ENCODE measurements around the gene SF3B1.
"Not testable (repeated sequence)": the region's sequence is repeated elsewhere in the genome, so short reads cannot be mapped to it uniquely, and the experiment has no call there.

Gene SF3B1

DNA sequence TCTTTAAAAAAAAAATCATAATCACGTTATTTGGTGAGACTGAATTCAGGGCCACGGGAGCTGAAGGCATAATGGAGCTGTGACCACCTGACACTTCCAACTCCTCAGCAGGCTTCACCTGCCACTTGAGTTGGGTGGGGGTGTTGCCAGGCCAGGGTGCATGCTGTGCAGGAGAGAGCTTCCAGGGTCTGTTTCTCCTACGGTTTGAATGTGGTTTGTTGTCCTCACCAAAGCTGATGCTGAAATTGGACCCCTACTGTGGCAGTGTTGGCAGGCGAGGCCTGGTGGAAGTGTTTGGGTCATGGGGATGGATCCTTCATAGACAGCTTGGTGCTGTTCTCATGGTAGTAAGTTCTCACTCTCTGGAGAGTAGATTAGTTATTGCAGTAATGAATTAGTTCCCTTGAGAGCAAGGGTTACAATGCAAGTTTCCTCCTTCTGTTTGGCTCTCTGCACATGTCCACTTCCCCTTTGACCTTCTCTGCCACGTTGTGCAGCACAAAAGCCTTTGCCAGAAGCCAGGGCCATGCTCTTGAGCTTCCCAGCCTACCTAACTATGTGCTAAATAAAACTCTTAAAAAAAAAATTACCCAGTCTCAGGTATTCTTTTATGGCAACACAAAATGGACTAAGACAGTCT lies 86.0 kb downstream of the SF3B1 start:
- Mint-ChIP-seq H3K27ac (no peak overlapping the region), H3K4me3 (no peak overlapping the region), H3K36me3 (ENCODE audit: low read depth) (no peaks in the 10 kb centered on the region), H3K27me3 (ENCODE audit: low read depth, poor library complexity) (no peaks in the 10 kb centered on the region), H3K4me1 (no peaks in the 10 kb centered on the region), H3K9me3 (peaks cover 3% of the 10 kb centered on the region)
- DNase-seq: no peak
- TF ChIP-seq, protein P1, sequence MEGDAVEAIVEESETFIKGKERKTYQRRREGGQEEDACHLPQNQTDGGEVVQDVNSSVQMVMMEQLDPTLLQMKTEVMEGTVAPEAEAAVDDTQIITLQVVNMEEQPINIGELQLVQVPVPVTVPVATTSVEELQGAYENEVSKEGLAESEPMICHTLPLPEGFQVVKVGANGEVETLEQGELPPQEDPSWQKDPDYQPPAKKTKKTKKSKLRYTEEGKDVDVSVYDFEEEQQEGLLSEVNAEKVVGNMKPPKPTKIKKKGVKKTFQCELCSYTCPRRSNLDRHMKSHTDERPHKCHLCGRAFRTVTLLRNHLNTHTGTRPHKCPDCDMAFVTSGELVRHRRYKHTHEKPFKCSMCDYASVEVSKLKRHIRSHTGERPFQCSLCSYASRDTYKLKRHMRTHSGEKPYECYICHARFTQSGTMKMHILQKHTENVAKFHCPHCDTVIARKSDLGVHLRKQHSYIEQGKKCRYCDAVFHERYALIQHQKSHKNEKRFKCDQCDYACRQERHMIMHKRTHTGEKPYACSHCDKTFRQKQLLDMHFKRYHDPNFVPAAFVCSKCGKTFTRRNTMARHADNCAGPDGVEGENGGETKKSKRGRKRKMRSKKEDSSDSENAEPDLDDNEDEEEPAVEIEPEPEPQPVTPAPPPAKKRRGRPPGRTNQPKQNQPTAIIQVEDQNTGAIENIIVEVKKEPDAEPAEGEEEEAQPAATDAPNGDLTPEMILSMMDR (IDR thresholded peaks at IDR 0.05): no peak

DNA sequence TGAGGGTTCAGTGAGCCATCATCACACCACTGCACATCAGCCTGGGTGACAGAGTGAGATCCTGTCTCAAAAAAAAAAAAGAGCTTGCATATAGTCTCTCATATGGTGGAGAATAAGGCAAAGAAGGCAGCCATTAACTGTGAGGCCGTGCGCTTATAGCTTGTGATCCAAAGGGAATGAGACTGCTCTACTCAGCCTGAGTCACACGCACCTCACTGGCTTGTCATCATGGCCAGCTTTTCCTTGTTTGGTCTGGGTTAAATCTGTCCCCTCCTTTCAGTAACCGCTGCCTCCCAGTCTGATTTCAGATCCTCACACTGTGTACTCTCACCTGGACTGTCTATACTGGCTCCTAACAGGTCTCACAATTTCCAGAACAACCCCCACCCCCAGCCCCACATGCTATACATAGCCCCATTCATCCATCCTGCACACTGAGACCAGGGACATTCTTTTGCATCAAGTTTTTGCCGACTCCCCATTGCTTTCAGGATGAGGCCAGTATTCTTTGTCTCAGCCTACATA lies 88.9 kb downstream of the SF3B1 start:
- no peaks in the 10 kb centered on the region for H3K36me3 Mint-ChIP-seq (ENCODE audit: low read depth)
- peaks cover 6% of the 10 kb centered on the region for H3K9me3 Mint-ChIP-seq
- DNase-seq: no peak
- H3K4me1 Mint-ChIP-seq: no peaks in the 10 kb centered on the region
- no peak overlapping the region for H3K27ac Mint-ChIP-seq
- TF ChIP-seq, protein P1 (IDR thresholded peaks at IDR 0.05): no peak
- no peak overlapping the region for H3K4me3 Mint-ChIP-seq
- peaks cover 3% of the 10 kb centered on the region for H3K27me3 Mint-ChIP-seq (ENCODE audit: low read depth, poor library complexity)

DNA sequence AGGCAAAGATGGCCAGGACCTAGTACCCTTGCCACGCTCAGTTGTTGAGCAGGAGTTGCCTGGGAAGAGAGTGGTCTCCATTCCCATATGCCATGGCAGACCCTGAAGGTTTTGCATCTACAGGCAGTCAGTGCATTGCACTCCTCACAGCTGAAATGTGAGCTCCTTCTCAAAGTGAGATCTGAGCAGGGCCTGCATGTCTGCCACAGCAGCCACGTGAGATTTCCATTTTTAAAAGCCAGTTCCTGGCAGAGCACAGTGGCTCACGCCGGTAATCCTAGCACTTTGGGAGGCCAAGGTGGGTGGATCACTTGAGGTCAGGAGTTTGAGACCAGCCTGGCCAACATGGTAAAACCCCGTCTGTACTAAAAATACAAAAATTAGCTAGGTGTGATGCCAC lies 90.9 kb downstream of the SF3B1 start:
- H3K4me1 Mint-ChIP-seq; H3K4me3 Mint-ChIP-seq; H3K9me3 Mint-ChIP-seq; H3K27ac Mint-ChIP-seq; DNase-seq; H3K36me3 Mint-ChIP-seq (ENCODE audit: low read depth); H3K27me3 Mint-ChIP-seq (ENCODE audit: low read depth, poor library complexity): not testable (repeated sequence)

DNA sequence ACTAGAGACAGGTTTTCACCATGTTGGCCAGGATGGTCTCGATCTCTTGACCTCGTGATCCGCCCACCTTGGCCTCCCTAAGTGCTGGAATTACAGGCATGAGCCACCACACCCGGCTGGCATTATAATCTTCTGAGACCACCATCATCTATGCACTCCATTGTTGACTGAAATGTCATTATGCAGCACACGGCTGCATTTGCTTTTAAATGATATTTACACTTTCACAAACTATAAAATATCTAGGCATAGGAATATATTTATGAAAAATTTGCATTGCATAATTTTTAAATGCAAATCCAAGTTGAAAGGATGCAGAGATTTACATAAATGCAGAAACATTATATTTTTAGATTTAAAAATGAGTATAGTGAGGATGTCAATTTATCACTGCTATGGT lies 94.2 kb downstream of the SF3B1 start:
- H3K9me3 Mint-ChIP-seq: peaks cover 3% of the 10 kb centered on the region
- TF ChIP-seq, protein P1 (IDR thresholded peaks at IDR 0.05): no peak
- peaks cover 3% of the 10 kb centered on the region for H3K27me3 Mint-ChIP-seq (ENCODE audit: low read depth, poor library complexity)
- H3K36me3 Mint-ChIP-seq (ENCODE audit: low read depth): no peaks in the 10 kb centered on the region
- no peak overlapping the region for H3K4me3 Mint-ChIP-seq
- H3K27ac Mint-ChIP-seq: no peak overlapping the region
- peaks cover 5% of the 10 kb centered on the region for H3K4me1 Mint-ChIP-seq
- DNase-seq: no peak
